GM18868 (cell line): ENCODE results near the gene SLC39A5.
"Not testable (repeated sequence)": the region's sequence is repeated elsewhere in the genome, so short reads cannot be mapped to it uniquely, and the experiment has no call there.

ENCODE experiments used
- ATAC-seq: cut with Tn5 transposase; IDR thresholded peaks from one replicate; pipeline ENCODE4 v1.9.1; 2021; ENCODE audit warnings: mild to moderate bottlenecking, moderate library complexity; ENCODE audit not compliant: unreplicated experiment

The SLC39A5 gene

GRCh38 chr12:56243731-56244181, 13.9 kb downstream of the SLC39A5 start:
- ATAC-seq = no peak

DNA sequence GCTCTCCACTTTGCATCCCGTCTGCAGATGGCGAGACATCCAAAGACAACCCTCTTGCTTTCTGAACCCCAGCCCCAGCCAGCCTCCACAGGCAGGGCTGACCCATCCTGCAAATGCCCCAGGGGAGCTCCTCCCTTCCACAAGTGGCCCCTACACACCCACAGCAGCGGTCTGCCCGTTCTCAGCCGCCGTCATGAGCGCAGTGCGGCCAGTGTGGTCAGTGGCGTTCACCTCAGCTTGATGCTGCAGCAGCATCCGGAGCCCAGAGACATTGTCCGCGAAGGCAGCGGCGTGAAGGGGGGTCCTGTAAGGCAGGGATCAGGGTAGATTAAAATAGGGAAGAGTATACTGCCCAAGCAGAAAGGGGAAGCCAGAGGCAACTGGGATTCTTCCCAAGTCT, 14.6 kb downstream of the SLC39A5 start:
- ATAC-seq = no peak

GRCh38 chr12:56247923-56248322, 18.1 kb downstream of the SLC39A5 start:
- no peak for ATAC-seq

GRCh38 chr12:56248711-56249110, 18.9 kb downstream of the SLC39A5 start:
- no peak for ATAC-seq

GRCh38 chr12:56252649-56253048, 22.8 kb downstream of the SLC39A5 start:
- no peak for ATAC-seq

DNA sequence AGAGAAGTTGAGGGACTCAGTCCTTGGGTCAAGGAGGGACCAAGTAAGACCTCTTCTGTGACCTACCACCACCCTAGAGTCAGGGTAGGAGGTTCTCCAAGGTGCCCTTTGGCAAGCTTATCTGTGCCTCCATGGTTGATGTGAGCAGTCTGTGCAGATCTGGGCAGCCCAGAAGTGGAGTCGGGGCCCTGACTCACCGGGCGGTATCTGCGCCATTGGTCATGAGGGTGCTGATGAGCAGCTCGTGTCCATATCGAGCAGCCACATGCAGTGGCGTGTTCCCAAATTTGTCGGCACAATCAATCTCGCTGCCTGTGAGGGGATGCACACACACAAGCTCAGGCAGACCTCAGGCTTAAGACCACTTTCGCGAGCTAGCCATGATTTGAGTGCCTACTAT, 23.2 kb downstream of the SLC39A5 start:
- no peak for ATAC-seq

GRCh38 chr12:56255671-56256070, 25.8 kb downstream of the SLC39A5 start:
- ATAC-seq = no peak

- no peak for ATAC-seq
Measured at GRCh38 chr12:56256326-56256960, 26.6 kb downstream of the SLC39A5 start.

- no peak for ATAC-seq
Measured at GRCh38 chr12:56257071-56257470, 27.2 kb downstream of the SLC39A5 start.

GRCh38 chr12:56257491-56258067, 27.7 kb downstream of the SLC39A5 start:
- no peak for ATAC-seq

DNA sequence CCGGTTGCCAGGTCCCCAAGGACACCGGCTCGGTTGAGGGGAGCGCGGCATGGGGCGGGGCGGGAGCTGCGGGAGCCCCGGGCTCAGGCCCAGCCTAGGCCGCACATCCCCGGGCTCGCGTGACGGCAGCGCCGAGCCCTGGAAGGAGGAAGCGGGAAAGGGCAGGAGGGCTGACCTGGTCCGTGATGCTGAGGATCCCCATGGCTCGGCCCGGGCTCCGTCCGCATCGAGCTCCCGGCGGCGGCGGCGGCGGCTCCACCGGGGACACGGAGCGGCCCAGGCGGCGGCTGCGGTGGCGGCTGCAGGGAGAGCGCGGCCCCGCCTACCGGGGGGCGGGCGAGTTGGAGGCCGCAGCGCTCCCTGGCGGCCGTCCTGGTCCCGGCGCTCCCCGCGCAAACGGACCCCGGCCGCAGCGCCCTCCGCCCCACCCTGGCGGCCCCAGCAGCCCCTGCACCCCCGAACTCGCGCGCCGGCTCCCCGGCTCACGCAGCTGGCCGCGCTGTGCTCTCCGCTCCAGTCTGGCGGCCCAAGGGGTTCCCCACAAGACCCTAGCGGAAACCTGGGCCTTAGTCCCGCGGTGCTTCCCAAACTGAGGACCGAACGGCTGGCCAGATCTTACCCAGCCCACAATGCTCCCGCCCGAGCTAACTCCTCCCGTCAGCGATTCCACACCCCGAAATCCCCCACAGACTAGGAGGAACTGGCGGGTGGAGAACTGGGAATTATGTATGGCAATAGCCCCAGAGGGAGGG, 28.4 kb downstream of the SLC39A5 start, which contains the start of gene ANKRD52:
ANKRD52 (minus strand) TSS at position 317 of the 752 bp plus-strand sequence; CDS start at position 202, 115 bp downstream.
- peak; percentile 89 for ATAC-seq

GRCh38 chr12:56258820-56259183, 29.0 kb downstream of the SLC39A5 start:
- no peak for ATAC-seq

DNA sequence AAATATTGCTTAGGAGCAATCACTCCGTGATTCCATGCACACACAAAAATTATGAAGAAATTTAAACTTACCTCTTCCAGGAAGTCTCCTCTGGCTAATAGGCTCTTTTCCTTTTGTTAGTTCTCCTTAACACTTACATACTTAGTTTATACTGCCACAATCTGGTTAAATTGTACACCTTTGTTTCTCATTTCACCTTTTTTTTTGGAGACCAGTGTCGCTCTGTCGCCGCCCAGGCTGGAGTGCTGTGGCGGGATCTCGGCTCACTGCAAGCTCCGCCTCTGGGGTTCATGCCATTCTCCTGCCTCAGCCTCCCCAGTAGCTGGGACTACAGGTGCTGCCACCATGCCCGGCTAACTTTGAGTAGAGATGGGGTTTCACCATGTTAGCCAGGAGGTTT, 30.5 kb downstream of the SLC39A5 start:
- no peak for ATAC-seq

- ATAC-seq = no peak
Measured at GRCh38 chr12:56260921-56261320, 31.1 kb downstream of the SLC39A5 start.

DNA sequence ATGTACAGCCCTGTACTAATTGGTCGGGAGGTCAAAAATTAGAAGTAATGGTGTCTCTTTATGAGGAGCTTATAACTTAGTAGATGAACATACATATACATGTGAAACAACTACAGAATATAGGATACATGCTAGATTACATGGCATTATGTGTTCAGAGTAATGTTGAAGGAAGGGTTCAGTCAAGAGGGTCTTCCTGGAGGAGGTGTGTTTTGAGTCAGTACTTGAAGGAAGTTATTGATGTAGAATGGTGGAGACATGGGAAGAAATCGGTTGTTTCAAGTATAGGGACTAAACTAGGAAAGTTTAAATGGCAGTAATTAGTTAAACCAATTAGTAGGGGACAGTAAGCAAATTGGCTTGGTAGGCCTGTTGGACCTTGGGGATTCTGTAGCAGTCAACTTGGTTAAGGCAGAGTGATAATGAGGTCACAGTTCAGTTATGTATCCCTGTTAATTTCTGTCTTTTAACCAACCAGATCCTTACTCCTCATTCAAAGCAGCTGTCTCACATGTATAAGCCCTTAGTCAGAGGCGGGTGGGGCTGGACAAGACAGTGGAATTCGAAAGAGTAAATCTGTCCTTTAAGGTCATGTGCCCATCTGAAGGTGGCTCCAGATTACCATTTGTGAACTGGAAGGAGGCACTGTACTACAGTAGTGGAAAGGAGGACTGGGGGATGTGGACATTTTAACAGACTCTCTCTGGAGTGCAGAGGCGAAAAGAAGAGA, 31.8 kb downstream of the SLC39A5 start:
- no peak for ATAC-seq

- ATAC-seq = not testable (repeated sequence)
Measured at GRCh38 chr12:56262955-56263354, 33.1 kb downstream of the SLC39A5 start.

- ATAC-seq = not testable (repeated sequence)
Measured at GRCh38 chr12:56266068-56266692, 36.3 kb downstream of the SLC39A5 start.

- ATAC-seq = peak; percentile 92
Measured at GRCh38 chr12:56266693-56267442, 37.0 kb downstream of the SLC39A5 start, which contains the start of gene COQ10A. TSS of gene COQ10A (plus strand) at chr12:56266942. CDS start at chr12:56267119, 177 bp downstream.

- ATAC-seq = peak; percentile 9
Measured at GRCh38 chr12:56267443-56268071, 37.7 kb downstream of the SLC39A5 start.

GRCh38 chr12:56271031-56271430, 41.2 kb downstream of the SLC39A5 start:
- no peak for ATAC-seq
